Common myeloid progenitor, CD34-positive (primary cell): ENCODE measurements around the gene PRDM11.
A peak's percentile ranks its signal among the peaks of the same experiment; 100 is the strongest.

ENCODE experiments used
- CTCF ChIA-PET: fragments of 350-600 bp; sonication (Branson Sonifier 250); formaldehyde crosslinking; loops from one replicate; lab custom pipeline; 2021; ENCODE audit warnings: antibody characterized with exemption; lab: Charles Lee
- POLR2A ChIA-PET: fragments of 350-600 bp; sonication (Branson Sonifier 250); formaldehyde crosslinking; loops from one replicate; lab custom pipeline; 2021; ENCODE audit warnings: antibody characterized with exemption; lab: Charles Lee
- DNase-seq, 3 donors: peaks; one replicate each; pipeline versions ENCODE4 v3.0.0 to v3.0.0-alpha.2; 2013
- H3K27ac ChIP-seq, 2 experiments: 1 replicate in 1 of 2; 2 replicates in 1 of 2; pipeline ENCODE4 v1.7.0; 2013; ENCODE audit warnings: inconsistent platforms in 2 of 2, low read length in 2 of 2, mild to moderate bottlenecking in 2 of 2, low read depth in 1 of 2, moderate library complexity in 1 of 2; ENCODE audit not compliant: severe bottlenecking in 2 of 2, insufficient read depth in 1 of 2, poor library complexity in 1 of 2
- H3K27me3 ChIP-seq, 5 experiments: replicated peaks in 2 of 5; 1 replicate in 3 of 5; 2 replicates in 2 of 5; pipeline versions ENCODE4 v1.6.1 to v1.7.0; 2013; ENCODE audit warnings: low read length in 4 of 5, mild to moderate bottlenecking in 2 of 5, moderate library complexity in 2 of 5, inconsistent platforms in 1 of 5; ENCODE audit not compliant: insufficient read depth in 5 of 5, control insufficient read depth in 4 of 5
- H3K36me3 ChIP-seq, 4 experiments: 1 replicate in 2 of 4; 2 replicates in 2 of 4; pipeline versions ENCODE4 v1.6.1 to v1.7.0; 2013; ENCODE audit warnings: low read length in 3 of 4, control low read depth in 1 of 4, mild to moderate bottlenecking in 1 of 4; ENCODE audit not compliant: control insufficient read depth in 4 of 4, insufficient read depth in 4 of 4
- H3K4me1 ChIP-seq, 4 experiments: 1 replicate in 3 of 4; 2 replicates in 1 of 4; pipeline versions ENCODE4 v1.6.1 to v1.7.1; 2013; ENCODE audit warnings: low read length in 3 of 4, mild to moderate bottlenecking in 3 of 4, control low read depth in 1 of 4, inconsistent platforms in 1 of 4, moderate library complexity in 1 of 4; ENCODE audit not compliant: control insufficient read depth in 4 of 4, insufficient read depth in 4 of 4; ENCODE audit errors: control extremely low read depth in 1 of 4
- H3K4me3 ChIP-seq, 7 experiments: 1 replicate in 4 of 7; 2 replicates in 3 of 7; pipeline versions ENCODE4 v1.5.1 to v1.7.0; 2013; ENCODE audit warnings: mild to moderate bottlenecking in 7 of 7, low read length in 6 of 7, moderate library complexity in 6 of 7, inconsistent platforms in 2 of 7, low read depth in 2 of 7, control low read depth in 1 of 7; ENCODE audit not compliant: insufficient read depth in 4 of 7, control insufficient read depth in 1 of 7; ENCODE audit errors: extremely low read depth in 1 of 7
- H3K9me3 ChIP-seq, 5 experiments: 1 replicate in 4 of 5; 2 replicates in 1 of 5; pipeline versions ENCODE4 v1.6.1 to v1.7.1; 2013; ENCODE audit warnings: low read length in 4 of 5, mild to moderate bottlenecking in 2 of 5, inconsistent platforms in 1 of 5, low read depth in 1 of 5, moderate library complexity in 1 of 5; ENCODE audit not compliant: control insufficient read depth in 4 of 5, insufficient read depth in 2 of 5; ENCODE audit errors: control extremely low read depth in 1 of 5
- WGBS: methylation state at CpG from one replicate; pipeline ENCODE4 v1.1.5; 2013; ENCODE audit not compliant: insufficient coverage; 5-methylcytosine and 5-hydroxymethylcytosine counted together

The PRDM11 gene

GRCh38 chr11:45204761-45205160, 58.3 kb downstream of the PRDM11 start:
- Histone ChIP-seq H3K4me3 (no peak overlapping the region), H3K36me3 (peaks cover 0 to 44% (median 16%) of the 10 kb centered on the region in 4 experiments), H3K9me3 (peaks cover 0 to 3% (median 0%) of the 10 kb centered on the region in 5 experiments), H3K4me1 (peaks cover 0 to 15% (median 9%) of the 10 kb centered on the region in 4 experiments), H3K27ac (no peak overlapping the region), H3K27me3 (no peaks in the 10 kb centered on the region)
- ChIA-PET CTCF (interaction anchor here (0.7 kb wide), 1 partner anchor 12 kb away, joined by 3 read pairs; no protein-coding TSS in a partner anchor), POLR2A (no interaction called here)
- 100% methylated on average over 2 of the region's 8 CpGs for WGBS
- no peak for DNase-seq

- H3K4me1 ChIP-seq, result peaks cover 0 to 24% (median 18%) of the 10 kb centered on the region in 4 experiments
- no peaks in the 10 kb centered on the region for H3K27me3 ChIP-seq
- H3K9me3 ChIP-seq, result peaks cover 0 to 3% (median 0%) of the 10 kb centered on the region in 5 experiments
- ChIA-PET POLR2A (no interaction called here), CTCF (interaction anchor here (0.9 kb wide), 1 partner anchor 18 kb away, joined by 3 read pairs; no protein-coding TSS in a partner anchor)
- WGBS, result 93% methylated on average over 7 of the region's 7 CpGs
- H3K27ac ChIP-seq, result no peak overlapping the region
- no peak overlapping the region for H3K4me3 ChIP-seq
- no peak for DNase-seq
- peaks cover 0 to 43% (median 16%) of the 10 kb centered on the region in 4 experiments for H3K36me3 ChIP-seq
Measured at GRCh38 chr11:45205978-45206377, 59.5 kb downstream of the PRDM11 start.

DNA sequence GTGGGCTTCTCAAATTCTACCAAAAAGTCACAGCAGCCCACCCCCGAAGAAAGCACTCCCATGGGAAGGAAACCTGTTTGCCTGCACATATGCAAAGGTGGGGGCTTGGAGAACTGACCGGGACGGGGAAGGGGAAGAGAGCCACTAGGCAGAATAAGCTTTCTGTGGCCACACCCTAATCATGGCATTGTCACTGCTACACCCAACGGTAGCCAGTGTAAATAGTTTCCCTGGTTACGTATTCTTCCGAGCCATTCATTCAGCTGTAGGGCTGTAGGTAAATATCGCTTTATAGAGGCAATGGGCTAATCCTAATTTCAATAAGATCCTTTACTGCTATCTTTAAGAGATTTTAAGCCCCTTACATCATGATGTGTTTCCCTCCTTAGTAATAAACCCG, 61.7 kb downstream of the PRDM11 start:
- POLR2A ChIA-PET, result no interaction called here
- H3K27ac ChIP-seq, result no peak overlapping the region
- CTCF ChIA-PET, result interaction anchor here (1.1 to 2.2 kb wide), 2 partner anchors 9 to 97 kb away, joined by 3 to 9 read pairs; no protein-coding TSS in a partner anchor
- H3K27me3 ChIP-seq, result no peaks in the 10 kb centered on the region
- 100% methylated on average over 6 of the region's 8 CpGs for WGBS
- no peak overlapping the region for H3K4me3 ChIP-seq
- peaks cover 0 to under 1% (median 0%) of the 10 kb centered on the region in 5 experiments for H3K9me3 ChIP-seq
- H3K36me3 ChIP-seq, result peaks cover 0 to 55% (median 17%) of the 10 kb centered on the region in 4 experiments
- H3K4me1 ChIP-seq, result peaks cover 0 to 22% (median 14%) of the 10 kb centered on the region in 4 experiments
- DNase-seq, result no peak

DNA sequence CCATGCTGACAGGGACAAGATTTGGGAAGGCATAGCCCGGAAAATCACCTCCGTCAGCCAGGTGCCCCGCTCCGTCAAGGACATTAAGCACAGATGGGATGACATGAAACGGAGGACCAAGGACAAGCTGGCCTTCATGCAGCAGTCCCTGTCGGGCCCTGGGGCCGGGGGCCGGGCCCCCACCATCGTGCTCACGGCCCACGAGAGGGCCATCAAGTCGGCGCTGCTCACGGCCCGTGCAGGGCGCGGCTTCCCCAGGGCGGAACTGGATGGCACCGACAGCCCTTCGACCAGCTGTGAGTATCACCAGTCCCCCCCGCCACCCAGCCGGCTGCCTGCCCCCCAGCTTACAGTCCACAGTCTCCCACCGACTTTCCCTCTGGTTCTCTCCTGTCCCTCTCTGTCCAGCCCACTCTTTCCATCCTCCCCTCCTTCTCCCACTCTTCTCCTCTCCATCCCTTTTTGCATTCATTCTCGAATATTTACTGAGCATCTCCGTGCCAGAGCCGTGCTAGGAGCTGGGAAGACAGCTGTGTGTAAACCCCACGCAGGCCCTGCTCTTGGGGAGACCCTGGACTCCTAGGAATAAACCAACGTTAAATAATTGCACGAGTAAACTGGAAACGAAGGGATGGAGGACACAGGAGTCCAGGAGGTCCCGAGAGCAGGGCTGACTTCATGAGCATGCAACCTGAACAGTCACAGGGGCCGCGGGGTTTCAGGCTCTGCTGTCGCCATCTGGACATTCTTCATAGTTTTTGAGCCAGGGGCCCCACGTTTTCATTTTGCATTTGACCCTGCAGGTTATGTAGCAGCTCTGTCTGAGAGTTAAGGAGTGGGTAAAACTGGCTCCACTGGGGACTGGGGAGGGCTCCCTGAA, 62.8 kb downstream of the PRDM11 start:
- CTCF ChIA-PET, result interaction anchor here (1.1 to 2.2 kb wide), 4 partner anchors 24 to 98 kb away, joined by 3 to 9 read pairs (median 4); no protein-coding TSS in a partner anchor

DNA sequence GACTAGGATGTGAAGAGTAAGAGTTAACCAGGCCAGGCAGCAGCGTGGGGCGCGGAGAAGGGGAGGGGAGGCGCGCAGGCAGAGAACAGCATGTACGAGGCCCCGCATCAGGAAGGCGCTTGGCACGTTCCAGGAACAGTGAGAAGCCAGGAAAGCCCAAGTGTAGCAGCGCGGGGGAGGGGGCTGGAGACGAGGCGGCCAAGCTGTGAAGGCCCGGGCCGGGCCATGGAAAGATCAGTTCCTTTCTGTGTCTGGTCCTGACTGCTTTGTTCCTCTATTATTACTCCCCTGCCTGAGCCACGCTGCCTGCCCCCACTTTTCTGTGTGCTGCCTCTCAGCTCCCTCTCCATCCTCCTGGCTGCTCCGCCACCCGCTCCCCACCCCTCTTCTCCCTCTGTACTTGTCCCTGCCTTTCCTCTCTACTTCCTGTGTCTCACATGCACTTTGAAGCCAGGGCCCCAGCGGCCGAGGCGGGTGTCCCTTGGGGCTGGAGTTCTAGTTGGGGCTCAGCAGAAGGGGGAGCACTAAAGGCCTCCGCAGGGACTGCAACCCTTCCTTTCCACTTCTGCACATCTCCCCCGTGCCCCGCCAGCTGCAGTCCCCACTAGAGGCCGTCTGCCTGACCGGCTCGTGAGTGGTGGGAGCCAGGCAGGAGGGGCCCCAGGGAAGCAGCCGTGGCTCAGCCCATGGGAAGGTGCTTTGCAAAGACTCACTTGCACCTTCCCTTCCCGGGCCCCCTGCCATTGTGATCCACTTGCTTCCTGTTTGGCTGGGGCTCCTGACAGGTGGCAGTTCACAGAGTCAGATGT, 63.7 kb downstream of the PRDM11 start:
- no peak overlapping the region for H3K27ac ChIP-seq
- H3K4me3 ChIP-seq, result peak overlapping the region in 2 of 7 experiments; percentile 8 to 23
- peak in 2 of 3 donors; percentile 42 to 54 for DNase-seq
- peaks cover 0 to 44% (median 23%) of the 10 kb centered on the region in 4 experiments for H3K36me3 ChIP-seq
- H3K9me3 ChIP-seq, result no peaks in the 10 kb centered on the region
- POLR2A ChIA-PET, result no interaction called here
- WGBS, result 11% methylated on average over 29 of the region's 29 CpGs
- no peaks in the 10 kb centered on the region for H3K27me3 ChIP-seq
- CTCF ChIA-PET, result interaction anchor here (0.7 to 2.2 kb wide), 6 partner anchors 10 to 99 kb away, joined by 3 to 9 read pairs (median 4); no protein-coding TSS in a partner anchor
- H3K4me1 ChIP-seq, result peaks cover 0 to 22% (median 14%) of the 10 kb centered on the region in 4 experiments

More for the DNA sequence above, 62.8 kb downstream of the PRDM11 start:
- peaks cover 0 to 53% (median 26%) of the 10 kb centered on the region in 4 experiments for H3K36me3 ChIP-seq
- H3K27ac ChIP-seq, result no peak overlapping the region
- no peak for DNase-seq
- WGBS, result 84% methylated on average over 28 of the region's 35 CpGs
- no peaks in the 10 kb centered on the region for H3K9me3 ChIP-seq
- H3K27me3 ChIP-seq, result no peaks in the 10 kb centered on the region
- no peak overlapping the region for H3K4me3 ChIP-seq
- POLR2A ChIA-PET, result no interaction called here
- H3K4me1 ChIP-seq, result peaks cover 0 to 22% (median 14%) of the 10 kb centered on the region in 4 experiments

DNA sequence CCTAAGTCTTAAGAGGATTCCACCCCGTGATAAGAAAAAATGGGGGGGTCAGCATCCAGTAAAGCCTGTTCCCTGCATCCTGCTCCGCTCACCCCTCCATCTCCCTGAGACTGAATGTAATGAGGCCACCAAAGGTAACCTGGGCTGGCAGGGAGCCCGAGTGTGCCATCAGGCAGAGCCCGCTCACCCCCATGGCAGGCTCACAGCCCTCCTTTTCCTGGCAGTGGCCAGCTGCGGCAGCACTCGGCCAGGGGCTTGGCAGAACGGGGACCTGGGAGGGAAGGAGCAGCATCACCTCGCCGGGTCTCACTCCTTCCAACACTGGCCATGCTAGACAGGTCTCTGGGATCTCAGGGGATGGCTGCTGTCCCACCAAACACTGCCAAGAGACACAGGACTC, 64.4 kb downstream of the PRDM11 start:
- Histone ChIP-seq H3K4me1 (peaks cover 0 to 22% (median 14%) of the 10 kb centered on the region in 4 experiments), H3K36me3 (peaks cover 0 to 39% (median 18%) of the 10 kb centered on the region in 4 experiments), H3K27me3 (no peaks in the 10 kb centered on the region), H3K4me3 (no peak overlapping the region), H3K27ac (no peak overlapping the region), H3K9me3 (no peaks in the 10 kb centered on the region)
- WGBS, result 89% methylated on average over 8 of the region's 9 CpGs
- CTCF ChIA-PET, result interaction anchor here (1.0 to 1.1 kb wide), 3 partner anchors 16 to 99 kb away, joined by 3 to 5 read pairs (median 3); no protein-coding TSS in a partner anchor
- POLR2A ChIA-PET, result no interaction called here
- DNase-seq, result no peak
